WERI-Rb-1 (cell line): ENCODE measurements around the gene SRPK3.

Experiments used
- DNase-seq: peaks from one replicate; pipeline ENCODE4 v3.0.0-alpha.2; 2020
- H3K27ac ChIP-seq: fragments of 250-450 bp; sonication (Bioruptor Pico); 2 replicates; pipeline ENCODE4 v1.5.1; 2020; ENCODE audit warnings: mild to moderate bottlenecking, moderate library complexity
- H3K27me3 ChIP-seq: fragments of 250-450 bp; sonication (Bioruptor Pico); 2 replicates; pipeline ENCODE4 v1.5.1; 2021; ENCODE audit warnings: mild to moderate bottlenecking, low read depth, moderate library complexity; ENCODE audit not compliant: insufficient read depth, severe bottlenecking
- H3K36me3 ChIP-seq: fragments of 250-450 bp; sonication (Bioruptor Pico); 2 replicates; pipeline ENCODE4 v1.5.1; 2020; ENCODE audit warnings: mild to moderate bottlenecking, moderate library complexity
- H3K4me3 ChIP-seq: 2 replicates; pipeline ENCODE4 v1.5.1; 2011; ENCODE audit warnings: low read depth, mild to moderate bottlenecking, control low read depth, low read length
- H3K9me3 ChIP-seq: fragments of 250-450 bp; sonication (Bioruptor Pico); 2 replicates; pipeline ENCODE4 v1.5.1; 2021; ENCODE audit warnings: mild to moderate bottlenecking, moderate library complexity; ENCODE audit not compliant: severe bottlenecking
- CTCF ChIP-seq: IDR thresholded peaks from 2 replicates; pipeline ENCODE4 v1.5.1; 2011; ENCODE audit warnings: low read depth, mild to moderate bottlenecking, control low read depth, inconsistent platforms, low read length

SRPK3 gene

GRCh38 chrX:153761863-153762262, 19.0 kb upstream of the SRPK3 start:
- peaks cover 2% of the 10 kb centered on the region for H3K9me3 ChIP-seq
- H3K4me3 ChIP-seq: no peak overlapping the region
- no peak for TF ChIP-seq CTCF
- H3K36me3 ChIP-seq: no peaks in the 10 kb centered on the region
- H3K27ac ChIP-seq: no peak overlapping the region
- H3K27me3 ChIP-seq: peaks cover 29% of the 10 kb centered on the region
- peak; percentile 27 for DNase-seq

- H3K27me3 ChIP-seq: peaks cover 34% of the 10 kb centered on the region
- no peak overlapping the region for H3K27ac ChIP-seq
- no peak for TF ChIP-seq CTCF
Measured at GRCh38 chrX:153762626-153763173, 18.1 kb upstream of the SRPK3 start.

GRCh38 chrX:153763298-153763932, 17.4 kb upstream of the SRPK3 start:
- peak; percentile 6 for DNase-seq
- Histone ChIP-seq H3K36me3 (no peaks in the 10 kb centered on the region), H3K27ac (no peak overlapping the region), H3K4me3 (no peak overlapping the region), H3K9me3 (peaks cover 2% of the 10 kb centered on the region), H3K27me3 (peaks cover 34% of the 10 kb centered on the region)
- TF ChIP-seq CTCF: no peak

More at GRCh38 chrX:153762626-153763173, 18.1 kb upstream of the SRPK3 start:
- peak; percentile 43 for DNase-seq
- Histone ChIP-seq H3K36me3 (no peaks in the 10 kb centered on the region), H3K4me3 (no peak overlapping the region), H3K9me3 (peaks cover 2% of the 10 kb centered on the region)

GRCh38 chrX:153763989-153764755, 16.7 kb upstream of the SRPK3 start, which contains the start of gene PLXNB3:
Gene PLXNB3, plus strand, starts transcription at chrX:153764249. Its CDS starts 1,287 bp downstream, at chrX:153765536.
- TF ChIP-seq CTCF: peak; percentile 98
- Histone ChIP-seq H3K4me3 (no peak within 1 kb of the TSS), H3K27ac (peak within 1 kb of the TSS; percentile 53), H3K9me3 (peaks cover 2% of the 10 kb centered on the region), H3K36me3 (no peaks in the 10 kb centered on the region), H3K27me3 (peaks cover 34% of the 10 kb centered on the region)
- DNase-seq: peak; percentile 91

GRCh38 chrX:153764786-153765137, 16.1 kb upstream of the SRPK3 start:
- Histone ChIP-seq H3K4me3 (no peak overlapping the region), H3K9me3 (no peaks in the 10 kb centered on the region), H3K27me3 (peaks cover 34% of the 10 kb centered on the region), H3K36me3 (no peaks in the 10 kb centered on the region), H3K27ac (no peak overlapping the region)
- TF ChIP-seq CTCF: no peak
- no peak for DNase-seq
